SK-N-SH (cell line): Measurements from ENCODE around the gene NFKBIA. TPM values are rescaled to one million over a fixed set of nuclear protein-coding genes. Genes with fewer than 3 reads are reported as not detected.

ENCODE experiments used
- CTCF ChIA-PET: fragments of 300-600, 350-600 bp; formaldehyde crosslinking; extraction: SDS; loops from one replicate; lab custom pipeline; 2021; lab: Yijun Ruan, JAX
- POLR2A ChIA-PET: fragments of 350-600 bp; sonication (Branson Sonifier 250); formaldehyde crosslinking; extraction: SDS; loops from one replicate; lab custom pipeline; 2020; ENCODE audit warnings: antibody characterized with exemption, inconsistent platforms; lab: Yijun Ruan, JAX
- DNase-seq: peaks from one replicate; pipeline ENCODE4 v3.0.0; 2012
- H2AFZ ChIP-seq: fragments of 200-600 bp; sonication (generic); 2 replicates; pipeline ENCODE4 v1.8.1; 2016; ENCODE audit warnings: antibody characterized with exemption, mild to moderate bottlenecking, low read depth
- H3F3A ChIP-seq: fragments of 200-600 bp; sonication (generic); replicated peaks from 2 replicates; pipeline ENCODE3; 2016; ENCODE audit warnings: antibody characterized with exemption, mild to moderate bottlenecking; ENCODE audit not compliant: insufficient read depth
- H3K27ac ChIP-seq, 2 experiments: fragments of 200-500 bp in 1 of 2; fragments of 200-600 bp in 1 of 2; sonication (Bioruptor generic) in 1 of 2; sonication (generic), shearing (Covaris generic) in 1 of 2; 2 replicates each; pipeline versions ENCODE4 v1.5.1 to v1.6.1; 2014 to 2016; ENCODE audit warnings: low read depth in 2 of 2, inconsistent platforms in 1 of 2, low read length in 1 of 2, mild to moderate bottlenecking in 1 of 2, mixed read lengths in 1 of 2
- H3K27me3 ChIP-seq: fragments of 200-600 bp; sonication (generic), shearing (Covaris generic); 2 replicates; pipeline ENCODE4 v1.6.1; 2016; ENCODE audit warnings: mixed run types; ENCODE audit not compliant: insufficient read depth
- H3K36me3 ChIP-seq, 2 experiments: fragments of 200-500 bp in 1 of 2; fragments of 200-600 bp in 1 of 2; sonication (Bioruptor generic) in 1 of 2; sonication (generic) in 1 of 2; replicated peaks in 1 of 2; 2 replicates each; pipeline versions ENCODE3 to v1.5.1; 2014 to 2016; ENCODE audit warnings: low read length in 1 of 2, mild to moderate bottlenecking in 1 of 2; ENCODE audit not compliant: insufficient read depth in 2 of 2, control insufficient read depth in 1 of 2
- H3K4me1 ChIP-seq, 2 experiments: fragments of 200-500 bp in 1 of 2; fragments of 200-600 bp in 1 of 2; sonication (Bioruptor generic) in 1 of 2; sonication (generic), shearing (Covaris generic) in 1 of 2; 2 replicates each; pipeline versions ENCODE4 v1.5.1 to v1.6.1; 2014 to 2016; ENCODE audit warnings: low read depth in 1 of 2, low read length in 1 of 2, mixed run types in 1 of 2; ENCODE audit not compliant: insufficient read depth in 2 of 2, control insufficient read depth in 1 of 2
- H3K4me2 ChIP-seq: fragments of 200-600 bp; sonication (generic), shearing (Covaris generic); 2 replicates; pipeline ENCODE4 v1.6.1; 2017; ENCODE audit warnings: mixed run types
- H3K4me3 ChIP-seq, 2 experiments: fragments of 200-500 bp in 1 of 2; fragments of 200-600 bp in 1 of 2; sonication (Bioruptor generic) in 1 of 2; sonication (generic), shearing (Covaris generic) in 1 of 2; 2 replicates each; pipeline versions ENCODE4 v1.5.1 to v1.8.1; 2014 to 2016; ENCODE audit warnings: low read depth in 2 of 2, inconsistent platforms in 1 of 2, low read length in 1 of 2, mild to moderate bottlenecking in 1 of 2, mixed read lengths in 1 of 2, moderate library complexity in 1 of 2
- H3K79me2 ChIP-seq: fragments of 200-600 bp; sonication (generic); 2 replicates; pipeline ENCODE4 v1.8.1; 2017; ENCODE audit warnings: mild to moderate bottlenecking; ENCODE audit not compliant: insufficient read depth
- H3K9ac ChIP-seq: fragments of 200-600 bp; sonication (generic); 2 replicates; pipeline ENCODE4 v1.6.1; 2017; ENCODE audit warnings: mixed run types
- H3K9me2 ChIP-seq: fragments of 200-600 bp; sonication (generic); 2 replicates; pipeline ENCODE4 v1.6.1; 2017; ENCODE audit warnings: mixed run types
- H3K9me3 ChIP-seq: fragments of 200-600 bp; sonication (generic); 2 replicates; pipeline ENCODE4 v1.6.1; 2017; ENCODE audit warnings: mixed run types, mild to moderate bottlenecking, moderate library complexity
- H4K20me1 ChIP-seq: fragments of 200-600 bp; sonication (generic); 2 replicates; pipeline ENCODE4 v1.6.1; 2017; ENCODE audit warnings: mild to moderate bottlenecking, mixed run types; ENCODE audit not compliant: insufficient read depth
- CTCF ChIP-seq: fragments of 200-600 bp; sonication (generic); IDR thresholded peaks from 2 replicates; pipeline ENCODE4 v1.6.1; 2017; ENCODE audit warnings: antibody characterized with exemption, mild to moderate bottlenecking, moderate library complexity
- EP300 ChIP-seq, 2 experiments: IDR thresholded peaks; 2 replicates each; pipeline versions ENCODE4 v1.4.0 to v1.6.1; 2012; ENCODE audit warnings: borderline replicate concordance in 1 of 2, low read depth in 1 of 2, low read length in 1 of 2
- EZH2phosphoT487 ChIP-seq: fragments of 200-600 bp; sonication (generic); IDR thresholded peaks from 2 replicates; pipeline ENCODE4 v1.6.1; 2017; ENCODE audit warnings: low read depth, mixed run types, mild to moderate bottlenecking, antibody characterized with exemption, moderate library complexity, borderline replicate concordance
- FOSL2 ChIP-seq: IDR thresholded peaks from 2 replicates; pipeline ENCODE4 v1.4.0; 2012; ENCODE audit warnings: low read depth, mild to moderate bottlenecking, moderate library complexity, borderline replicate concordance
- FOXM1 ChIP-seq: IDR thresholded peaks from 2 replicates; pipeline ENCODE4 v1.4.0; 2012; ENCODE audit warnings: low read depth, mild to moderate bottlenecking
- GABPA ChIP-seq: IDR thresholded peaks from 2 replicates; pipeline ENCODE4 v1.4.0; 2012; ENCODE audit warnings: low read depth, mild to moderate bottlenecking
- GATA2 ChIP-seq: sonication (generic); formaldehyde crosslinking; IDR thresholded peaks from 2 replicates; pipeline ENCODE4 v1.5.0; 2020; ENCODE audit warnings: mild to moderate bottlenecking, missing genetic modification reagents
- IRF3 ChIP-seq: fragments of 150-350 bp; IDR thresholded peaks from 2 replicates; pipeline ENCODE4 v1.6.1; 2016; ENCODE audit warnings: mild to moderate bottlenecking, low read depth, low read length
- JUND ChIP-seq: IDR thresholded peaks from 2 replicates; pipeline ENCODE4 v1.4.0; 2012
- MXI1 ChIP-seq: IDR thresholded peaks from 2 replicates; pipeline ENCODE4 v1.6.1; 2012; ENCODE audit warnings: mild to moderate bottlenecking, low read depth, low read length, improper control_type of control experiment
- PBX3 ChIP-seq: IDR thresholded peaks from 2 replicates; pipeline ENCODE4; 2012
- POLR2AphosphoS5 ChIP-seq: IDR thresholded peaks from 2 replicates; pipeline ENCODE4 v1.6.1; 2012; ENCODE audit warnings: low read depth, low read length
- RCOR1 ChIP-seq: fragments of 150-350 bp; IDR thresholded peaks from 2 replicates; pipeline ENCODE4 v1.6.1; 2017; ENCODE audit warnings: antibody characterized with exemption, low read length
- RXRA ChIP-seq: IDR thresholded peaks from 2 replicates; pipeline ENCODE4 v1.4.0; 2012; ENCODE audit warnings: low read depth, mild to moderate bottlenecking, borderline replicate concordance
- SIN3A ChIP-seq: IDR thresholded peaks from 2 replicates; pipeline ENCODE4 v1.6.1; 2012; ENCODE audit warnings: low read depth, mild to moderate bottlenecking, low read length, moderate library complexity, borderline replicate concordance
- SMC3 ChIP-seq: IDR thresholded peaks from 2 replicates; pipeline ENCODE4 v1.6.1; 2012; ENCODE audit warnings: low read depth, low read length, improper control_type of control experiment
- TAF1 ChIP-seq: IDR thresholded peaks from 2 replicates; pipeline ENCODE4 v1.6.1; 2012; ENCODE audit warnings: low read depth, mild to moderate bottlenecking, low read length, moderate library complexity, borderline replicate concordance
- TCF12 ChIP-seq: IDR thresholded peaks from 2 replicates; pipeline ENCODE4 v1.4.0; 2012
- USF2 ChIP-seq: fragments of 150-350 bp; IDR thresholded peaks from 2 replicates; pipeline ENCODE4 v1.6.1; 2017; ENCODE audit warnings: antibody characterized with exemption, low read length, low read depth, borderline replicate concordance
- YY1 ChIP-seq: IDR thresholded peaks from 2 replicates; pipeline ENCODE4 v1.4.0; 2012; ENCODE audit warnings: low read depth, mild to moderate bottlenecking
- WGBS: methylation state at CpG from one replicate; pipeline ENCODE4 v1.1.6; 2017; ENCODE audit warnings: low lambda C conversion rate; 5-methylcytosine and 5-hydroxymethylcytosine counted together
- polyA plus RNA-seq, 3 experiments: library from polyadenylated mRNA; depleted of rRNA; stranded (reverse); fragments of >200 nt; gene quantifications; 2 replicates each; pipeline ENCODE4 v1.2.3, GENCODE V29; 2012

The NFKBIA gene
- polyA plus RNA-seq, 1 of the 3 experiments (the other 2 are of a cell fraction): 56.7 TPM

GRCh38 chr14:35378425-35379233, 25.9 kb downstream of the NFKBIA start:
- DNase-seq: no peak
- H3K4me1 ChIP-seq: peaks cover 0 to 6% of the 10 kb centered on the region in 2 experiments; a peak in 1 of 4 replicates
- H3K9me3 ChIP-seq: no peaks in the 10 kb centered on the region
- H3K79me2 ChIP-seq: no peaks in the 10 kb centered on the region
- no peaks in the 10 kb centered on the region for H3K27me3 ChIP-seq
- H3F3A ChIP-seq: no peaks in the 10 kb centered on the region
- H3K4me2 ChIP-seq: no peak overlapping the region
- H3K9me2 ChIP-seq: no peaks in the 10 kb centered on the region
- no peak overlapping the region for H2AFZ ChIP-seq
- TF ChIP-seq SIN3A (no peak), MXI1 (no peak)
- no peak overlapping the region for H3K9ac ChIP-seq
- no peak overlapping the region for H3K27ac ChIP-seq
- 91% methylated on average over 9 of the region's 9 CpGs for WGBS
- no peaks in the 10 kb centered on the region for H4K20me1 ChIP-seq
- POLR2A ChIA-PET: no interaction called here
- CTCF ChIA-PET: interaction anchor here (1.7 kb wide), 1 partner anchor 26 kb away, joined by 3 read pairs; the partner anchor contains the start of gene NFKBIA
- H3K36me3 ChIP-seq: no peaks in the 10 kb centered on the region
- no peak overlapping the region for H3K4me3 ChIP-seq

GRCh38 chr14:35375558-35376025, 29.0 kb downstream of the NFKBIA start:
- no peak for DNase-seq
- Histone ChIP-seq H4K20me1 (no peaks in the 10 kb centered on the region), H3F3A (no peaks in the 10 kb centered on the region), H2AFZ (no peak overlapping the region), H3K4me2 (no peak overlapping the region), H3K9ac (no peak overlapping the region), H3K4me3 (no peak overlapping the region), H3K4me1 (peaks cover 0 to 4% of the 10 kb centered on the region in 2 experiments; a peak in 1 of 4 replicates), H3K79me2 (no peaks in the 10 kb centered on the region), H3K36me3 (no peaks in the 10 kb centered on the region), H3K27me3 (no peaks in the 10 kb centered on the region), H3K9me2 (no peaks in the 10 kb centered on the region), H3K9me3 (no peaks in the 10 kb centered on the region; the same call in 1 of the 2 replicates), H3K27ac (no peak overlapping the region)
- ChIA-PET POLR2A (interaction anchor here (1.9 kb wide), 1 partner anchor 10 kb away, joined by 10 read pairs; no protein-coding TSS in a partner anchor), CTCF (no interaction called here)
- WGBS: 83% methylated on average over 3 of the region's 7 CpGs
- TF ChIP-seq GABPA (no peak), EP300 (IDR thresholded peaks at IDR 0.05; ENCODE audit: borderline replicate concordance in 1 of 2, low read depth in 1 of 2, low read length in 1 of 2) (no peak), EZH2phosphoT487 (no peak), JUND (no peak), RCOR1 (no peak), YY1 (no peak), TCF12 (no peak), USF2 (no peak), PBX3 (no peak), GATA2 (no peak), TAF1 (no peak), POLR2AphosphoS5 (no peak), IRF3 (no peak), RXRA (no peak), FOSL2 (no peak), SMC3 (no peak), CTCF (no peak), FOXM1 (no peak)
